GM18868 (cell line): ENCODE results near the gene CSF1.

ENCODE experiments used
- ATAC-seq: cut with Tn5 transposase; IDR thresholded peaks from one replicate; pipeline ENCODE4 v1.9.1; 2021; ENCODE audit warnings: mild to moderate bottlenecking, moderate library complexity; ENCODE audit not compliant: unreplicated experiment

Gene CSF1

GRCh38 chr1:109882288-109883245 is 28.1 kb upstream of the CSF1 start:
- ATAC-seq, result no peak

- no peak for ATAC-seq
These were observed 27.2 kb upstream of the CSF1 start for GRCh38 chr1:109883248-109883955.

GRCh38 chr1:109884242-109884891 is 26.3 kb upstream of the CSF1 start:
- ATAC-seq, result no peak

- no peak for ATAC-seq
These were observed 25.1 kb upstream of the CSF1 start for GRCh38 chr1:109885589-109885988.

- ATAC-seq, result no peak
These were observed 23.8 kb upstream of the CSF1 start for GRCh38 chr1:109886827-109887226.

- ATAC-seq, result no peak
These were observed 23.4 kb upstream of the CSF1 start for GRCh38 chr1:109887271-109887670.

GRCh38 chr1:109887884-109888283 is 22.8 kb upstream of the CSF1 start:
- no peak for ATAC-seq

GRCh38 chr1:109889094-109889493 is 21.6 kb upstream of the CSF1 start:
- ATAC-seq, result no peak

- peak; percentile 40 for ATAC-seq
These were observed 20.3 kb upstream of the CSF1 start for GRCh38 chr1:109890115-109890953.

GRCh38 chr1:109891930-109892329 is 18.7 kb upstream of the CSF1 start:
- no peak for ATAC-seq

GRCh38 chr1:109892561-109893368 is 17.9 kb upstream of the CSF1 start:
- no peak for ATAC-seq

- ATAC-seq, result no peak
These were observed 17.0 kb upstream of the CSF1 start for GRCh38 chr1:109893532-109894171.

- ATAC-seq, result peak; percentile 47
These were observed 15.6 kb upstream of the CSF1 start for GRCh38 chr1:109894823-109895719.

GRCh38 chr1:109895720-109896504 is 14.7 kb upstream of the CSF1 start:
- no peak for ATAC-seq

- no peak for ATAC-seq
These were observed 14.0 kb upstream of the CSF1 start for GRCh38 chr1:109896681-109897080.

GRCh38 chr1:109897259-109897955 is 13.2 kb upstream of the CSF1 start:
- no peak for ATAC-seq

GRCh38 chr1:109898842-109899241 is 11.8 kb upstream of the CSF1 start:
- ATAC-seq, result no peak
